GM19099 (cell line): ENCODE results near the gene TAB3.

ENCODE experiments used
- POLR2A ChIP-seq: IDR thresholded peaks from 3 replicates; pipeline ENCODE4 v1.6.1; 2011; ENCODE audit warnings: low read depth; ENCODE audit not compliant: insufficient read length; ENCODE audit errors: extremely low read depth

The TAB3 gene

DNA sequence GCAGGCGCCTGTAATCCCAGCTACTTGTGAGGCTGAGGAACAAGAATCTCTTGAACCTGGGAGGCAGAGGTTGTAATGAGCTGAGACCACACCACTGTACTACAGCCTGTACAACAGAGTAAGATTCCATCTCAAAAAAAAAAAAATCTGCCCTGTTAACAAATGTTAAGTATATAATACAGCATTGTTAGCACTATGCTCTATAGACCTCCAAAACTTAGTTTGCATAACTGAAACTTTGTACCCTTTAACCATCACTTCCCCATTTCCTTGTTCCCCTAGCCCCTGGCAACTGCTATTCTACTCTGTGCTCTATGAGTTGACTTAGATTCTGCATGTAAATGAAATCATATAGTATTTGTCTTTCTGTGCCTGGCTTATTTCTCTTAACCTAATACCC lies 76.7 kb downstream of the TAB3 start:
- TF ChIP-seq POLR2A: no peak

GRCh38 chrX:30806187-30806728 lies 82.8 kb downstream of the TAB3 start:
- TF ChIP-seq POLR2A: no peak

DNA sequence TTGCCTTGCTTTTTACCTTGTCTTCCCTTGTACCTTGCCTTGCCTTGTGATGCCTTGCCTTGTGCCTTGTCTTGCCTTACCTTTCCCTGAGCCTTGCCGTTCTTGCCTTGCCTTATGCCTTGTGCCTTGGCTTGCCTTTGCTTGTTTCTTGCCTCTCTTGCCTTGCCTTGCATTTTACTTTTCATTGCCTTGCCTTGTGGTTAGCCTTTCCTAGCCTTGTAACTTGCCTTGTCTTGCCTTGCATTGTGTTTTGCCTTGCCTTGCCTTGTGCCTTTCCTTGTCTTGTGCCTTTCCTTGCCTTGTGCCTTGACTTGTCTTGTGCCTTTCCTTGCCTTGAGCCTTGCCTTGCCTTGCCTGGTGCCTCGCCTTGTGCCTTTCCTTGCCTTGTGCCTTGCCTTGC lies 84.6 kb downstream of the TAB3 start:
- no peak for TF ChIP-seq POLR2A

DNA sequence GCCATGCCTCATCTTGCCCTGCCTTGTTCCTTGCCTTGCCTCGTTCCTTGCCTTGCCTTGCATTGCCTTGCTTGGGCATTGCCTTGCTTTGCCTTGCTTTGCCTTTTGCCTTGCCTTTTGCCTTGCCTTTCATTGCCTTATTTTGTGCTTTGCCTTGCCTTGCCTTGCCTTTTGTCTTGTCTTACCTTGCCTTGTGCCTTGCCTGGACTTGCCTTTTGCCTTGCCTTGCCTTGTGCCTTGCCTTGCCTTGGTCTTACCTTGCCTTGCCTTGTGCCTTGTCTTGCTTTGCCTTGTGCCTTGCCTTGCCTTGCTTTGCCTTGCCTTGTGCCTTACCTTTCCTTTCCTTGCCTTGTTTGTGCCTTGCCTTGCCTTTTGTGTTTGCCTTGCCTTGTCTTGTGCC lies 88.2 kb downstream of the TAB3 start:
- no peak for TF ChIP-seq POLR2A

- no peak for TF ChIP-seq POLR2A
Observed at GRCh38 chrX:30799327-30799726, 89.7 kb downstream of the TAB3 start.

DNA sequence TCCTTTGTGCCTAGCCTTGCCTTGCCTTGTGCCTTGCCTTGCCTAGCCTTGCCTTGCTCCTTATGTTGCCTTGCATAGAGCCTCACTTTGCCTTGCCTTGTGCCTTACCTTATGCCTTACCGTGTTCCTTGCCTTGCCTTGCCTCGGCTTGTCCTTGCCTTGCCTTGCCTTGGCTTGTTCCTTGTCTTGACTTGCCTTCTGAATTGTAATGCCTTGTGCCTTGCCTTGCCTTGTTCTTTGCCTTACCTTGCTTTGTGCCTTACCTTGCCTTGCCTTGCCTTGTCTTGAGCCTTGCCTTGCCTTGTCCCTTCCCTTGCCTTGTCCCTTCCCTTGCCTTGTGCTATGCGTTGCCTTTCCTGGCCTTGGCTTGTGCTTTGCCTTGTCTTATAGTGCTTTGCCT lies 90.2 kb downstream of the TAB3 start:
- TF ChIP-seq POLR2A: no peak

DNA sequence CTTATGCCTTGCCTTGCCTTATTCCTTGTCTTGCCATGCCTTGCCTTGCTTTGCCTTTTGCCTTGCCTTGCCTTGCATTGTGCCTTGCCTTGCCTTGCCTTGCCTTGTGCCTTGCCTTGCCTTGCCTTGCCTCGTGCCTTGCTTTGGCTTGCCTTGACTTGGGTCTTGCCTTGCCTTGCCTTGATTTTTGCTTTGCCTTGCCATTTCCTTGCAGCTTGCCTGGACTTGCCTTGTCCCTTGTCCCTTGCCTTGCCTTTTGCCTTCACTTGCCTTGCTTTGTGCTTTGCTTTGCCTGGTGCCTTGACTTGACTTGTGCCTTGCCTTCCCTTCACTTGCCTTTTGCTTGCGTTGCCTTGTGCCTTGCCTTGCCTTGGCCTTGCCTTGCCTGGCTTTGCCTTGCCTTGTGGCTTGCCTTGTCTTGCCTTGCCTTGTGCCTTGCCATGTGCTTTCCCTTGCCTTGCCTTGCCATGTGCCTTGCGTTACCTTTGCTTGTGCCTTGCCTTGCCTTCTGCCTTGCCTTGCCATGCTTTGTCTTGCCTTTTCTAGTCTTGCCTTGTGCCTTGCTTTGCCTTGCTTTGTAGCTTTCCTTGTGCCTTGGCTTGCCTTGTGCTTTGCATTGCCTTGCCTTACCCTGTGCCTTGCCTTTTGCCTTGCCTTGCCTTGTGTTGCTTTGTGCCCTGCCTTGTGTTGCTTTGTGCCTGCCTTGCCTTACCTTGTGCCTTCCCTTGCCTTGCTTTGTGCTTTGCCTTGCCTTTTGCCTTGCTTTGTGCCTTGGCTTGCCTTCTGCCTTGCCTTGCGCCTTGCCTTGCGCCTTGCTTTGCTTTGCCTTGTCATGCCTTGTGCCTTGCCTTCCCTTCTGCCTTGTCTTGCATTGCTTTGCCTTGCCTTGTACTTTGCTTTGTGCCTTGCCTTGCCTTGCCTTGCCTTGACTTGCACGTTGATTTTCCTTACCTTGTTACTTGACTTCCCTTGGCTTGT lies 92.8 kb downstream of the TAB3 start:
- TF ChIP-seq POLR2A: no peak

DNA sequence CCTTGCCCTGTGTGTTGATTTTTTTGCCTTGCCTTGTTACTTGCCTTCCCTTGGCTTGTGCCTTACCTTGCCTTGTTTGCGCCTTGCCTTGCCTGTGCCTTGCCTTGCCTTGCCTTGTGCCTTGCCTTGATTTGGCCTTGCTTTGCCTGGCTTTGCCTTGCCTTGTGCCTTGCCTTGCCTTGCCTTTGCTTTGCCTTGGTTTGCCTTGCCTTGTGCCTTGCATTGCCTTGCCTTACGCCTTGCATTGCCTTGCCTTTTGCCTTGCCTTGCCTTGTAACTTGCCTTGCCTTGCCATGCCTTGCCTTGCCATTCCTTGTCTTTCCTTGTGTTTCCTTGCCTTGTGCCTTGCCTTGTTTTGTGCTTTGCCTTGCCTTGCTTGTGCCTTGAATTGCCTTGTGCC lies 94.6 kb downstream of the TAB3 start:
- TF ChIP-seq POLR2A: no peak

DNA sequence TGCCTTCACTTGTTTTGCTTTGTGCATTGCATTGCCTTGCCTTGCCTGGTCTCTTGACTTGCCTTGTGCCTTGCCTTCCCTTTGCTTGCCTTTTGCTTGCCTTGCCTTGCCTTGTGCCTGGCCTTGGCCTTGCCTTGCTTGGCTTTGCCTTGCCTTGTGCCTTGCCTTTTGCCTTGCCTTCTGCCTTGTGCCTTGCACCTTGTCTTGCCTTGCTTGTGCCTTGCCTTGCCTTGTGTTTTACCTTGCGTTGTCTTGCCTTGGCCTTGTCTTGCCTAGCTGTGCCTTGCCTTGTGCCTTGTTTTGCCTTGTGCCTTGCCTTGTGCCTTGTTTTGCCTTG lies 95.3 kb downstream of the TAB3 start:
- no peak for TF ChIP-seq POLR2A

GRCh38 chrX:30793075-30793766 lies 95.8 kb downstream of the TAB3 start:
- TF ChIP-seq POLR2A: no peak

DNA sequence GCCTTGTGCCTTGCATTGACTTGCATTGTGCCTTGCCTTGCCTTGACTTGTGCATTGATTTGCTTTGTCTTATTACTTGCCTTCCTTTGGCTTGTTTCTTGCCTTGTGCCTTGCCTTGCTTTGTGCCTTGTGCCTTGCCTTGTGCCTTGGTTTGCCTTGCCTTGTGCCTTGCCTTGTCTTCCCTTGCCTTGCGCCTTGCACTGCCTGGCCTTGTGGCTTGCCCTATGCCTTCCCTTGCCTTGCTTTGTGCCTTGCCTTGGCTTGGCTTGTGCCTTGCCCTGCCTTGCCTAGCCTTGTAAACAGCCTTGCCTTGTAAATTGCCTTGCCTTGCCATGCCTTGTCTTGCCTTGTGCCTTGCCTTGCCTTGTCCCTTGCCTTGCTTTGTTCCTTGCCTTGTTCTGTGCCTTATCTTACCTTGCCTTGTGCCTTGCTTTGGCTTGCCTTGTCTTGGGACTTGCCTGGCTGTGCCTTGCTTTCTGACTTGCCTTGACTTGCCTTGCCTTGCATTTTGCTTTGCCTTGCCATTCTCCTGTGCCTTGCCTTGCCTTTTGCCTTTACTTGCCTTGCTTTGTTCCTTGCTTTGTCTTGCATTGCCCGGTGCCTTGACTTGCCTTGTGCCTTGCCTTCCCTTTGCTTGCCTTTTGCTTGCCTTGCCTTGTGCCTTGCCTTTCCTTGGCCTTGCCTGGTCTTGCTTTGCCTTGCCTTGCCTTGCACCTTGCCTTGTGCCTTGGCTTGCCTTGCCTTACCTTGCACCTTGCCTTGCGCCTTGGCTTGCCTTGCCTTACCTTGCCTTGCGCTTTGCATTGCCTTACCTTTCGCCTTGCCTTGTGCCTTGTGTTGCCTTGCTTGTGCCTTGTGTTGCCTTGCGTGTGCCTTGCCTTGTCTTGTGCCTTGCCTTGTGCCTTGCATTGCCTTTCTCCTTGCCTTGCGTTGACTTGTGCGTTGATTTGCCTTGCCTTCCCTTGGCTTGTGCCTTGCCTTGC lies 97.5 kb downstream of the TAB3 start:
- no peak for TF ChIP-seq POLR2A

DNA sequence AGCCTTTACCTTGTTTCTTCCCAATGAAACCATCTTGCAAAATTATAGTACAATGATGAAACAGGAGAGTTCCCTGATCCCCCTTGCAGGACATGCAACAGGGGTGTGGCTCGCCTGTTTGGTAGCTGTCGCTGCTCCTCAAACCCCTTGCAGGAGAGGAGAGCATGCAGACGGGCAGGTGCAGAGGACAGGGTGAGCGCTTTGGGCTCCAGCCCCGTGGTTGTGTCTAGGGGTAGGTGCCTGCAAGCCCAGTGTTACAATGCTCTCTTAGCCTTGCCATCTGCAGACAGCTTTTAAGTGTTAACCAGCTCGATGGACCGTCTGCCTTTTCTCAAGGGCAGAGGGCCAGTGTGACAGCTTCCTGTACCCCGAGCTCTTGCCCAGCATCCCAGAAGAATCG lies 102.0 kb downstream of the TAB3 start:
- no peak for TF ChIP-seq POLR2A

DNA sequence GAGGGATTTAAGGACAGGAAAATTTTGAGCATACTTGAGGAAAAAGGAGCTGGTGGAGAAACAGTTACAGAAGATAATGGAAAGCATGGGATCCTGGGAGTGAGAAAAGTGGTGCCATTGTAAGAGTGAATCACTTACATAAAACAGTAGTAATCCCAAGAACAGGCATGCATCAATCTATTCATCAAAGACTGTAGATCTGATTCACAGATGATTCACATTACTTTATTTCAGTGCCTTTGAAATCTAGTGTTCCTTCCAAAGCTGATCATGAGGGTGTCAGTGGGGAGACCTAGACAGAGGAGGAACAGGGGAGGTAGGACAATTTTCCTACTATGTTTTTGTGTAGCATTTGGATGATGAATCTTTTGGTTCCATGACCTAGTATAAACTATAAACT lies 102.7 kb downstream of the TAB3 start:
- no peak for TF ChIP-seq POLR2A

DNA sequence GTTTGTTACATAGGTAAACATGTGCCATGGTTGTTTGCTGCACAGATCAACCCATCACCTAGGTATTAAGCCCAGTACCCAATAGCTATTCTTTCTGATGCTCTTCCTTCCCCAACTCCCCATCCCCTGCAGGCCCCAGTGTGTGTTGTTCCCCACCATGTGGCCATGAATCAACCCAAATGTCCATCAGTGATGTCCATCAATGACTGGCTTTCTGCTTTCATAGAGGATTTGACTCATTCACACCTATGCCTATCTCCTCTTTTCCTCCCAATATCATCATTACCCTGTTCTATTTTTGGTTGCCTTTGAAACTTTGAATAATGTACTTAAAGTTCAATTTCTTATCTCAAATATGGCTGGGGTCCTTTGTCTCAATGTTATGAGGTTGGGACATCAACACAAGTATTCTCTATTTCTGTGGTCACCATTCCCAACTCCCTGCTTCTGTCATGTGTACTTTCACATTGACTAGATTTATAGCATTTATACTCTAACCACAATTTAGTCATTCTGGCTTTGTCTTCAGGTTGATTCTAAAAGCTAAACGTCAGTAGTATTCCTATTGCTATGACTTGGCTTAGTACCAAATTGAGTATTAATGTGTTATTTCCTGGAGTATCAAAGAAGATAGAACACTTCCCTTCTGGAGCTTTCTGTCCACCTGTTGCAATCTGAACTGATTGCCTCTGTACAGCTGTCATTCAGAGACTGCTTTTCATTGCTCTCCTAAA lies 107.2 kb downstream of the TAB3 start:
- no peak for TF ChIP-seq POLR2A
